Neural cell (in vitro differentiated cells): Measurements from ENCODE around the gene FYN. TPM values are rescaled to one million over a fixed set of nuclear protein-coding genes. Genes with fewer than 3 reads are reported as not detected.

Experiments
- H2AFZ ChIP-seq: fragments of 200-600, 300-800 bp; sonication (generic), shearing (Covaris generic); 2 replicates; pipeline ENCODE4 v1.6.0; 2014; ENCODE audit warnings: low read depth, mild to moderate bottlenecking, antibody characterized with exemption, low read length, moderate library complexity
- H3F3A ChIP-seq: fragments of 200-600 bp; shearing (Covaris generic); 2 replicates; pipeline ENCODE4 v1.6.1; 2016; ENCODE audit warnings: mild to moderate bottlenecking, moderate library complexity, mixed read lengths, antibody characterized with exemption, low read length; ENCODE audit not compliant: insufficient read depth, poor library complexity, severe bottlenecking
- H3K27ac ChIP-seq: fragments of 200-600, 300-800 bp; sonication (generic), shearing (Covaris generic); 2 replicates; pipeline ENCODE4 v1.5.1; 2014; ENCODE audit warnings: mild to moderate bottlenecking, low read length, moderate library complexity
- H3K27me3 ChIP-seq: fragments of 300-800, 200-600 bp; sonication (generic), shearing (Covaris generic); 2 replicates; pipeline ENCODE4 v1.6.0; 2014; ENCODE audit warnings: mild to moderate bottlenecking, low read depth, low read length, moderate library complexity; ENCODE audit not compliant: insufficient read depth
- H3K36me3 ChIP-seq: fragments of 300-800, 200-600 bp; sonication (generic), shearing (Covaris generic); 2 replicates; pipeline ENCODE4 v1.5.1; 2014; ENCODE audit warnings: mild to moderate bottlenecking, antibody characterized with exemption, low read length, moderate library complexity; ENCODE audit not compliant: insufficient read depth
- H3K4me2 ChIP-seq: fragments of 300-800, 200-600 bp; sonication (generic), shearing (Covaris generic); 2 replicates; pipeline ENCODE4 v1.6.0; 2014; ENCODE audit warnings: mild to moderate bottlenecking, low read length
- H3K4me3 ChIP-seq: fragments of 300-800, 200-600 bp; sonication (generic), shearing (Covaris generic); 2 replicates; pipeline ENCODE4 v1.5.1; 2014; ENCODE audit warnings: mild to moderate bottlenecking, low read length, moderate library complexity
- H3K79me2 ChIP-seq: fragments of 200-600 bp; shearing (Covaris generic); replicated peaks from 2 replicates; pipeline ENCODE4 v1.6.0; 2014; ENCODE audit warnings: mild to moderate bottlenecking, low read length, moderate library complexity; ENCODE audit not compliant: insufficient read depth
- H3K9ac ChIP-seq: fragments of 300-800, 200-600 bp; sonication (generic), shearing (Covaris generic); 2 replicates; pipeline ENCODE4 v1.6.1; 2016; ENCODE audit warnings: mild to moderate bottlenecking, low read length, mixed read lengths
- H3K9me2 ChIP-seq: fragments of 200-600 bp; shearing (Covaris generic); 2 replicates; pipeline ENCODE4 v1.6.1; 2016; ENCODE audit warnings: mild to moderate bottlenecking, low read length, mixed read lengths; ENCODE audit not compliant: insufficient read depth
- H3K9me3 ChIP-seq: fragments of 200-600, 300-800 bp; sonication (generic), shearing (Covaris generic); 2 replicates; pipeline ENCODE4 v1.6.1; 2016; ENCODE audit warnings: mild to moderate bottlenecking, mixed run types, low read length, moderate library complexity, mixed read lengths
- H4K20me1 ChIP-seq: fragments of 200-600 bp; shearing (Covaris generic); 2 replicates; pipeline ENCODE4 v1.6.1; 2016; ENCODE audit warnings: mild to moderate bottlenecking, mixed run types; ENCODE audit not compliant: insufficient read depth
- CTCF ChIP-seq: fragments of 450-650 bp; IDR thresholded peaks from 2 replicates; pipeline ENCODE4 v1.5.1; 2014; ENCODE audit warnings: antibody characterized with exemption, mild to moderate bottlenecking, moderate library complexity; ENCODE audit not compliant: poor library complexity, severe bottlenecking
- EP300 ChIP-seq: fragments of 450-650 bp; conservative IDR thresholded peaks from 2 replicates; pipeline ENCODE4 v1.6.1; 2014; ENCODE audit warnings: antibody characterized with exemption, mild to moderate bottlenecking, moderate library complexity; ENCODE audit not compliant: poor library complexity, severe bottlenecking
- EZH2 ChIP-seq: fragments of 200-600, 300-800 bp; shearing (Covaris generic), sonication (generic); IDR thresholded peaks from 2 replicates; pipeline ENCODE4 v1.6.1; 2014; ENCODE audit warnings: antibody characterized with exemption, low read length, borderline replicate concordance, mild to moderate bottlenecking; ENCODE audit not compliant: insufficient read depth, poor library complexity, severe bottlenecking
- MXI1 ChIP-seq: fragments of 450-650 bp; conservative IDR thresholded peaks from 2 replicates; pipeline ENCODE4 v1.6.1; 2014; ENCODE audit warnings: antibody characterized with exemption, mild to moderate bottlenecking; ENCODE audit not compliant: poor library complexity, severe bottlenecking
- POLR2AphosphoS5 ChIP-seq: IDR thresholded peaks from 2 replicates; pipeline ENCODE4 v1.6.1; 2012
- RAD21 ChIP-seq: fragments of 450-650 bp; conservative IDR thresholded peaks from 2 replicates; pipeline ENCODE4 v1.6.1; 2014; ENCODE audit warnings: antibody characterized with exemption, mild to moderate bottlenecking, moderate library complexity
- REST ChIP-seq: IDR thresholded peaks from 2 replicates; pipeline ENCODE4 v1.6.1; 2012; ENCODE audit warnings: borderline replicate concordance
- SMC3 ChIP-seq: fragments of 450-650 bp; conservative IDR thresholded peaks from 2 replicates; pipeline ENCODE4 v1.6.1; 2014; ENCODE audit warnings: antibody characterized with exemption, mild to moderate bottlenecking, moderate library complexity; ENCODE audit not compliant: poor library complexity
- TAF1 ChIP-seq: IDR thresholded peaks from 2 replicates; pipeline ENCODE4 v1.6.1; 2012; ENCODE audit warnings: low read depth
- polyA plus RNA-seq: library from polyadenylated mRNA; depleted of rRNA; stranded (reverse); fragments of >200 nt; gene quantifications from 2 replicates; pipeline ENCODE4 v1.2.3, GENCODE V29; 2014

The FYN gene
- polyA plus RNA-seq, 1 donor from 2014 or later, result 277 TPM

- Histone ChIP-seq H3K36me3 (peaks cover 9% of the 10 kb centered on the region), H3F3A (no peaks in the 10 kb centered on the region), H3K27ac (no peak overlapping the region), H2AFZ (no peak overlapping the region), H3K27me3 (no peaks in the 10 kb centered on the region), H3K9me2 (no peaks in the 10 kb centered on the region), H3K9me3 (no peaks in the 10 kb centered on the region), H3K4me2 (no peak overlapping the region), H3K9ac (no peak overlapping the region), H4K20me1 (no peaks in the 10 kb centered on the region), H3K4me3 (no peak overlapping the region), H3K79me2 (peaks cover 21% of the 10 kb centered on the region)
- TF ChIP-seq MXI1 (no peak), TAF1 (no peak), SMC3 (no peak), POLR2AphosphoS5 (no peak), CTCF (no peak), REST (no peak), EP300 (no peak), RAD21 (no peak), EZH2 (no peak)
Measured at GRCh38 chr6:111779031-111779430, 94.2 kb downstream of the FYN start.

DNA sequence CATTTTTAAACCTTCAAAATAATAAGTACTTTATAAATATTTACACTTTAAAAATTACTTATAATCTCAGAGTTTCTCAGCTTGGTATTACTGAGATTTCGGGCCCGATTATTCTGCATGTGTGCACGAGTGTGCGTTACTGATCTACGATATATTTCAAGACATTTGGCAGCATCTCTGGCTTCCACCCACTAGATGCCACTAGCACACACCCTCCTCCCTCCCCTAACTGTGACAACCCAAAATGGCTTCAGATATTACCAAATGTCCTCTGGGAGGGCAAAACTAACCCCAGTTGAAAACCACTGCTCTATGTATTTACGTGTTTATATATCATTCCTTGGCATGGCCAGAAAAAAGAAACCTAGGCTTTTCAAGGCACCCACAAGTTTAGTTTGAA is 95.9 kb downstream of the FYN start:
- H3K27ac ChIP-seq, result no peak overlapping the region
- H3K9me2 ChIP-seq, result no peaks in the 10 kb centered on the region
- H3K9me3 ChIP-seq, result no peaks in the 10 kb centered on the region
- H2AFZ ChIP-seq, result no peak overlapping the region
- H3K4me3 ChIP-seq, result no peak overlapping the region
- H3K27me3 ChIP-seq, result no peaks in the 10 kb centered on the region
- H3K4me2 ChIP-seq, result no peak overlapping the region
- H3K79me2 ChIP-seq, result peaks cover 16% of the 10 kb centered on the region
- peaks cover 9% of the 10 kb centered on the region for H3K36me3 ChIP-seq
- H3K9ac ChIP-seq, result no peak overlapping the region
- no peaks in the 10 kb centered on the region for H4K20me1 ChIP-seq
- TF ChIP-seq SMC3, result no peak
- TF ChIP-seq EP300, result no peak
- TF ChIP-seq MXI1, result no peak
- no peak for TF ChIP-seq REST
- TF ChIP-seq CTCF, result no peak
- TF ChIP-seq POLR2AphosphoS5, result no peak
- TF ChIP-seq TAF1, result no peak
- H3F3A ChIP-seq, result no peaks in the 10 kb centered on the region
